Smooth muscle cell (in vitro differentiated cells): ENCODE results near the gene CLDN24. TPM values are rescaled to one million over a fixed set of nuclear protein-coding genes. Genes with fewer than 3 reads are reported as not detected.

Source experiments
- DNase-seq: peaks from one replicate; lab custom pipeline; 2025; ENCODE audit not compliant: unreplicated experiment; lab: John Stamatoyannopoulos, UW
- H2AFZ ChIP-seq: fragments of 200-600 bp; sonication (generic); 2 replicates; pipeline ENCODE4 v1.6.0; 2016; ENCODE audit warnings: antibody characterized with exemption, low read depth, mild to moderate bottlenecking
- H3F3A ChIP-seq: fragments of 200-600 bp; sonication (generic); 2 replicates; pipeline ENCODE4 v1.6.0; 2017; ENCODE audit warnings: antibody characterized with exemption, low read depth
- H3K27ac ChIP-seq: fragments of 200-600 bp; sonication (generic); 2 replicates; pipeline ENCODE4 v1.5.1; 2016; ENCODE audit warnings: low read depth, mild to moderate bottlenecking
- H3K27me3 ChIP-seq: fragments of 200-600 bp; sonication (generic); 2 replicates; pipeline ENCODE4 v1.6.1; 2016; ENCODE audit warnings: low read depth, mild to moderate bottlenecking
- H3K36me3 ChIP-seq: fragments of 200-600 bp; sonication (generic); 2 replicates; pipeline ENCODE4 v1.5.1; 2016; ENCODE audit warnings: low read depth
- H3K4me1 ChIP-seq: fragments of 200-600 bp; sonication (generic); 2 replicates; pipeline ENCODE4 v1.5.1; 2016; ENCODE audit warnings: low read depth
- H3K4me2 ChIP-seq: fragments of 200-600 bp; sonication (generic); 2 replicates; pipeline ENCODE4 v1.6.0; 2016; ENCODE audit warnings: mild to moderate bottlenecking
- H3K4me3 ChIP-seq: fragments of 200-600 bp; sonication (generic); 2 replicates; pipeline ENCODE4 v1.5.1; 2016; ENCODE audit warnings: mild to moderate bottlenecking
- H3K79me2 ChIP-seq: fragments of 200-600 bp; sonication (generic); 2 replicates; pipeline ENCODE4 v1.6.0; 2016; ENCODE audit warnings: low read depth, mild to moderate bottlenecking
- H3K9ac ChIP-seq: fragments of 200-600 bp; sonication (generic); 2 replicates; pipeline ENCODE4 v1.6.0; 2016; ENCODE audit warnings: low read depth
- H3K9me3 ChIP-seq: fragments of 200-600 bp; sonication (generic); replicated peaks from 2 replicates; pipeline ENCODE4 v1.5.1; 2016; ENCODE audit warnings: low read depth
- H4K20me1 ChIP-seq: fragments of 200-600 bp; sonication (generic); 2 replicates; pipeline ENCODE4 v1.6.0; 2016; ENCODE audit warnings: low read depth
- CTCF ChIP-seq: fragments of 200-600 bp; sonication (generic); IDR thresholded peaks from 2 replicates; pipeline ENCODE4 v1.5.1; 2017; ENCODE audit warnings: borderline replicate concordance, mild to moderate bottlenecking, antibody characterized with exemption; ENCODE audit not compliant: insufficient read depth, poor library complexity, severe bottlenecking
- WGBS: methylation state at CpG from one replicate; pipeline ENCODE4 v1.1.7; 2016; ENCODE audit warnings: low lambda C conversion rate; 5-methylcytosine and 5-hydroxymethylcytosine counted together
- polyA plus RNA-seq: library from polyadenylated mRNA; unstranded; fragments of >200 nt; fragmentation: Nextera tagmentation; extraction: Ambion mirVana; gene quantifications from 2 replicates; pipeline ENCODE4 v1.2.1, GENCODE V29; 2016
- total RNA-seq: library from RNA; depleted of rRNA; stranded (reverse); fragments of >200 nt; gene quantifications from 2 replicates; pipeline ENCODE4 v1.2.3, GENCODE V29; 2014

CLDN24 gene
- total and polyA plus RNA-seq, 2 experiments from 2014 or later: not detected

DNA sequence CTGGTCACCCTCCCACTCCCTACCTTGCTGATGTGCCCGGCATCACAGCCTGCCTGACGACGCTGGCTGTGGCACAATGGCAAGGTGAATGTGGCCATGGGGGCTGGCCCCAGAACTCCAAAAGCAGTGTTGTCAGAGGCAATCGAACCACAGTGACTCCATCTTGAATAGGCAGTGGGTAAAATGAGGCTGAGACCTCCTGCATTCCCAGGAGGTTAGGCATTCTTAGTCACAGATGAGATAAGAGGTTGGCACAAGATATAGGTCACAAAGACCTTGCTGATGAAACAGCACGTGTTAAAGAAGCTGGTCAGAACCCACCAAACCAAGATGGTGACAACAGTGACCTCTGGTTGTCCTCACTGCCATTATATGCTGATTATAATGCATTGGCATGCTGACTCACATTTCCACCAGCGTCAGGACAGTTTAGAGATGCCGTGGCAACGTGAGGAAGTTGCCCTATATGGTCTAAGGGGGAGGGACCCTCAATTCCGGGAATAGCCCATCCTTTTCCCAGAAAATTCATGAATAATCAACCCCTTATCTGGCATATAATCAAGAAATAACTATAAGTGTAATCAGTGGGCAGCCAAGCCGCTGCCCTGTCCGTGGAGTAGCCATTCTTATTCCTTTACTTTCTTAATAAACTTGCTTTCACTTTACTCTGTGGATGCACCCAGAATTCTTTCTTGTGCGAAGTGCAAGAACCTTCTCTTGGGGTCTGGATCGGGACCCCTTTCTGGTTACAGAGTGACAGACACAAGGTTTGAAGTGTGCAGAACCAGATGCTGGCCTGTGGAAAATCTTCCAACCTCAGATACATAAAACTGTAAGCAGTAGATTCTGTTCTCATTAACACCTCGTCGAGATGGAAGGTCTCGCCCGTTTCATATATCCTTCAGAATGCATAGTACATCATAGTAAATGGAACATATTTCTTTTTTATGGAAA is 26.8 kb upstream of the CLDN24 start:
- WGBS: 70% methylated on average over 17 of the region's 17 CpGs
- Histone ChIP-seq H3K4me2 (peak overlapping the region; percentile 36), H4K20me1 (no peaks in the 10 kb centered on the region), H2AFZ (no peak overlapping the region), H3K27ac (peak overlapping the region; percentile 48), H3K4me3 (no peak overlapping the region), H3K4me1 (no peaks in the 10 kb centered on the region), H3K36me3 (no peaks in the 10 kb centered on the region), H3F3A (no peaks in the 10 kb centered on the region), H3K79me2 (no peaks in the 10 kb centered on the region), H3K9me3 (no peaks in the 10 kb centered on the region), H3K27me3 (no peaks in the 10 kb centered on the region), H3K9ac (no peak overlapping the region)
- no peak for TF ChIP-seq CTCF
- no peak for DNase-seq

DNA sequence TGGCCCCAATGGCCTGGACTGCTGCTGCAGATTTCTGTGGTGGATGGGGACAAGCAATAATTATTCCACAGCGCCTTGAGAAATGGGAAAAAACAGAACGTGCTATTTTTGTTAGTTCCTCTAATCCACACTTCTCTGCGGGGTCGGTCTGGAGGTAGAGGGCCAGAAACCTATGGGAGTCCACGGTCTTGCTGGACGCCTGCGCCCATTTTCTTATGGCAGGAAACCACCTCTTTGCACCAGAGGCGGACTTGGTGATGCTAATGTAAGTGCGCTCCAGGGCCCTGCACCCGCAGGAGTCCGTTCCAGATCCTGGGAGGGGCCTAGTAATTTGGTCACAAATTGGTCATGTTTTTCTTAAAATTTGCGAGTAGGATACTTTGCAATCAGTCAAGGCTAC is 25.9 kb upstream of the CLDN24 start:
- Histone ChIP-seq H3K9me3 (no peaks in the 10 kb centered on the region), H3K36me3 (no peaks in the 10 kb centered on the region), H3K4me2 (no peak overlapping the region), H3F3A (no peaks in the 10 kb centered on the region), H3K4me1 (no peaks in the 10 kb centered on the region), H3K9ac (no peak overlapping the region), H4K20me1 (no peaks in the 10 kb centered on the region), H3K79me2 (no peaks in the 10 kb centered on the region), H3K4me3 (no peak overlapping the region), H2AFZ (no peak overlapping the region), H3K27ac (no peak overlapping the region), H3K27me3 (no peaks in the 10 kb centered on the region)
- DNase-seq: no peak
- no peak for TF ChIP-seq CTCF
- 98% methylated on average over 12 of the region's 12 CpGs for WGBS

DNA sequence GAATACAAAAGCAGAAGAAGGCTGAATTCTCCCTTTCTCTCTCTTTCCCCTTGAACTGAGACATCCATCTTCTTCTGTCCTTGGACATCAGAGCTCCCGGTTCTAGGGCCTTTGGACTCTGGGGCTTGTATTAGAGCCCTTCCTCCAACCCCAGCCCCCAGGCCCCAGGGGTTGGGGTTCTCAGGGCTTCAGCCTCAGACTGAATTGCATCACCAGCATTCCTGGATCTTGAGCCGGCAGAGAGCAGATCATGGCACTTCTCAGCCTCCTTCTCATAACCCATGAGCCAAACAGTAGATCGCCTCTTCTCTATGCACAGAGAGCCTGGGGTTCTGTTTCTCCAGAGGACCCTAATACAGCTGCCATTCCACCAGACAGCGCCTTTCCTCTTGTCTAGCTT is 25.3 kb upstream of the CLDN24 start:
- no peaks in the 10 kb centered on the region for H3K9me3 ChIP-seq
- H3K36me3 ChIP-seq: no peaks in the 10 kb centered on the region
- H2AFZ ChIP-seq: no peak overlapping the region
- no peaks in the 10 kb centered on the region for H3K79me2 ChIP-seq
- H3K4me1 ChIP-seq: no peaks in the 10 kb centered on the region
- H3F3A ChIP-seq: no peaks in the 10 kb centered on the region
- no peak for TF ChIP-seq CTCF
- no peak overlapping the region for H3K4me3 ChIP-seq
- no peak overlapping the region for H3K27ac ChIP-seq
- WGBS: 74% methylated on average over 4 of the region's 4 CpGs
- H3K4me2 ChIP-seq: no peak overlapping the region
- H3K27me3 ChIP-seq: no peaks in the 10 kb centered on the region
- no peaks in the 10 kb centered on the region for H4K20me1 ChIP-seq
- H3K9ac ChIP-seq: no peak overlapping the region
- DNase-seq: no peak

DNA sequence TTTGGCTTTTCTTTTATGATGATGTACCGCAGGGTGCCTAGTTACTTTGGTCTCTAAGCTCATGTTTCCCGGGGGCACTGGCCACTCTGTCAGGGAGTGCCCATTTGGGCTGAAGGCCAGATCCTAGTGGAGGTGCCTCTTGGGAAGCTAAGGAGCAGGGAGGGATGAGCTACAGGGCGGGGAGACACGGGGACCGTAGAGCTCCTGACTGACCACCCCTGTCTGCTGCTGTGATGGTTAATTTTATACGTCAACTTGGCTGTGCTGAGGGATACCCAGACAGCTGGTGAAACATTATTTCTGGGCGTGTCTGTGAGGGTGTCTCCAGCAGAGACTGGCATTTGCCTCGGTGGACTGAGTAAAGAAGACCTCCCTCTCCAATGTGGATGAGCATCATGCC is 24.9 kb upstream of the CLDN24 start:
- Histone ChIP-seq H3F3A (no peaks in the 10 kb centered on the region), H3K4me3 (no peak overlapping the region), H3K36me3 (no peaks in the 10 kb centered on the region), H4K20me1 (no peaks in the 10 kb centered on the region), H3K79me2 (no peaks in the 10 kb centered on the region), H3K27me3 (no peaks in the 10 kb centered on the region), H3K4me2 (no peak overlapping the region), H3K4me1 (no peaks in the 10 kb centered on the region), H2AFZ (no peak overlapping the region), H3K9me3 (no peaks in the 10 kb centered on the region), H3K27ac (no peak overlapping the region), H3K9ac (no peak overlapping the region)
- DNase-seq: no peak
- no peak for TF ChIP-seq CTCF
- WGBS: 95% methylated on average over 8 of the region's 8 CpGs
